ENCODE data around the gene STPG1.

STPG1 gene

DNA sequence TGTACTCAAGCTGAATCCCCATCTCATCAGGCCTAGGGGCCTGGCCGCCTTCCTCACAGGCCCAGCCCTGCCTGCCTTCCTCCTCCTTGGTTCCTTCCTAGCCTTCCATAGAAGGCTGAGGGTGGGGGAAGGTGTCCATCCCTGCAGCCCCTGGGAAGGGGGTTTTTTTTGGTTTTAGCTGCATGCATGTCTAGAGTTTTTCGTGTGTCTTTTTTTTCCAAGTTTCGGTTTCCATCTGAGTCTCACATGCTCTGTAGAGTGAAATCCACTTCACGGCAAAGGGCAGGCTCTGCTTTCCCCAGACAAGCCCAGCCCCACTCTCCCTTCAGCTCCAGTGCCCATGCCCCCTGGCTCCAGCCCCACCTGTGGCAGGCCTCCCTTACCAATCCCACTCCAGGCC, 62.3 kb downstream of the STPG1 start:
- no peak overlapping the region for H3K27ac ChIP-seq
- TF ChIP-seq CTCF (IDR thresholded peaks at IDR 0.05) (no peak), ZFX (IDR thresholded peaks at IDR 0.05; ENCODE audit: borderline replicate concordance) (no peak)

DNA sequence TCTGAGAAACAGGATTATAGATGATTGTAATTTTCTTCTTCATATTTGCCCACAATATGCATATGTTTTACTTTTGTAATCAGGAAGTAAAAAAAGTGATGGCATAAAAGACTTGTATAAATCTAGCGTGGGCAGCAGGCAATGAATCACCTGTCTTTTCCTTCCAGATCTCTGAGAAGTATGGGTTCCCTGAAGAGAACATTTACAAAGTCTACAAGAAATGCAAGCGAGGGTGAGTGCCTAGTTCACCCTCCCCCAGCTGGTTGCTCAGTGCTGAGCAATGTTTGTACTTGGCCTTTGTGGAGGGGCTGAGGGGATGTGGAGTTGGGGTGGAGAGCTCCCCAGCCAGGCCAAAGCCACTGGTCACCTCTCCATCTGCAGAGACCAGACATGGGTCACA, 63.7 kb downstream of the STPG1 start:
- TF ChIP-seq CTCF (IDR thresholded peaks at IDR 0.05) (no peak), ZFX (IDR thresholded peaks at IDR 0.05; ENCODE audit: borderline replicate concordance) (no peak)
- H3K27ac ChIP-seq, result no peak overlapping the region

DNA sequence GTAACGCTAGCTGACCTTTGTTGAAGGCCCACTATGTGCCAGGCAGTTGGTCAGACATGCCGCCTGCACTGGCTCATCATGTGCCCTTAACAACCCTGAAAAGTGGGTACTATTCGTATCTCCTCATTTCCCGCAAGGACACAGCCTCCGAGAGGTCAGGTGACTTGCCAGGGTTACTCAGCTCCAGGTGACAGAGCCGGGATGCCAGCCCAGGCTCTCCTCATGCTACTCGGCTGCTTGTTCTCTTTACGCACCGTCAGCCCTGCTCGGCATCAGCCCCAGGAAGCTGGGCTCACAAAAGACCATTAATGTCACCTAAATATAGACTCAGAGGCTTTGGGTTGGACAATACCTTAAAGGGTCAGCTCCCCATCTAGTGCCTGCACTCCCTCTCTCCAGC, 65.4 kb downstream of the STPG1 start:
- no peak overlapping the region for H3K27ac ChIP-seq
- no peak for TF ChIP-seq ZFX (IDR thresholded peaks at IDR 0.05; ENCODE audit: borderline replicate concordance)
- no peak for TF ChIP-seq CTCF (IDR thresholded peaks at IDR 0.05)

DNA sequence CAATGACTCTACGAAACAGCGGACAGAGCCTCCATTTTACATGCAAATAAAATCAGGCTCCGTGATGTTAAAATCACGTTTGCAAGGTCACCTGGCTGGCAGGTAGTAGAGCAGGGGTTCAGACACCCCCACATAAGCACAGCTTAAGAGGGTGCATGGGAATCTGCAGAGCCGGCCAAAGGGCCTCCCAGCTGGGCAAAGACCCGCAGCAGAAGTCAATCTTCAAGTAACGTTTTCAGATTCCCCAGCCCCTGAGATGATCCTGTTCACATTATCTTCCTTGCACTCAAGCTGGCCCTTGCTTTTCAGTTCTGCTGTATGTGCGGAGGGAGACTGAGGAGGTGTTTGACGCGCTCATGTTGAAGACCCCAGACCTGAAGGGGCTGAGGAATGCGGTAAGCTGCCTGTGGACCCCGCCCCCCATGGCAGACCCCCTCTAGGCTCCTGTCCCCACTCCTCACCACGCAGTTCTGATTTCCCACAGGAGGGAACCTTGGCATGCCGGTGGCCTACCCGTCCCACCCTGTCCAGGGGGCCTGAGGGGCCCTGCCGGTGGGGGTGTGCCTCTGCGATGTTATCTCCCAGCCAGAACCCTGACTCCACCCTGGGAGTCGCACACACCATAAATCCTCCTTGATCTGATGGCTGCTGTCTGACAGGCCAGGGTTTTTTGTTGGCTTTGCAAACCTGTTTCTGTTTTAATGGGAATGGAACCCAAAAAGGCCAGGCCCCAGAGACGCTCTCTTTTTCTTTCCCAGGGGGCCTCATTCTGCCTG, 66.2 kb downstream of the STPG1 start:
- H3K27ac ChIP-seq, result no peak overlapping the region
- TF ChIP-seq CTCF (IDR thresholded peaks at IDR 0.05), result no peak
- no peak for TF ChIP-seq ZFX (IDR thresholded peaks at IDR 0.05; ENCODE audit: borderline replicate concordance)

DNA sequence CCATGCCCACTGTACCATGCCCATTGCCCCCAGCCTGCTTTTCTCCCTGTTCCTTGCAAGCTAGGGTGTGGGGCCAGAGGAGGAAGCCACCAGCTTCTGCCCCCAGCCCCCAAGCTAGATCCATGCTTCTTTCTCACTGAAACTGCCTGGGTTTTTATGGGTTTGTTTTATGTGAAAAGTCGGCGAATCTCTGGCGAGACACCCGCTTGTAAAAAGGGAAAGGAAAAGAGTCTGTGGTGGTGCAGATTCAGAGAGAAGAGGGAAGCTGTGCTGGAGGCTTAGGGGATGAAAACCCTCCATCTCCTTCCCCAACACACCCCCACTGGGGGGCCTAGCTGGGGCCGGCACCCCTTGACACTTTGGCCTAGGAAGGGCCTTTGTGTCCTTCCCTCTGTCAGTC, 68.2 kb downstream of the STPG1 start:
- H3K27ac ChIP-seq, result no peak overlapping the region
- TF ChIP-seq CTCF (IDR thresholded peaks at IDR 0.05), result no peak
- no peak for TF ChIP-seq ZFX (IDR thresholded peaks at IDR 0.05; ENCODE audit: borderline replicate concordance)

- TF ChIP-seq ZFX (IDR thresholded peaks at IDR 0.05; ENCODE audit: borderline replicate concordance), result no peak
- TF ChIP-seq CTCF (IDR thresholded peaks at IDR 0.05), result no peak
- H3K27ac ChIP-seq, result no peak overlapping the region
Measured at GRCh38 chr1:24344090-24344742, 69.4 kb downstream of the STPG1 start.

- TF ChIP-seq CTCF (IDR thresholded peaks at IDR 0.05) (no peak), ZFX (IDR thresholded peaks at IDR 0.05; ENCODE audit: borderline replicate concordance) (no peak)
- H3K27ac ChIP-seq, result no peak overlapping the region
Measured at GRCh38 chr1:24343412-24344089, 70.0 kb downstream of the STPG1 start.
